Measurements from ENCODE around the gene TRIM3. TPM values are rescaled to one million over a fixed set of nuclear protein-coding genes. Genes with fewer than 3 reads are reported as not detected.

The TRIM3 gene
- total RNA-seq, 1 donor from 2014 or later: 46.3 TPM

GRCh38 chr11:6404342-6405051 is 69.2 kb downstream of the TRIM3 start:
- no peak for DNase-seq (ENCODE audit: extremely low read depth, low read depth, low spot score)

GRCh38 chr11:6403539-6403938 is 70.2 kb downstream of the TRIM3 start:
- no peak for DNase-seq (ENCODE audit: extremely low read depth, low read depth, low spot score)

GRCh38 chr11:6402561-6402981 is 71.2 kb downstream of the TRIM3 start:
- DNase-seq (ENCODE audit: extremely low read depth, low read depth, low spot score): no peak

- DNase-seq (ENCODE audit: extremely low read depth, low read depth, low spot score): no peak
These were observed 71.7 kb downstream of the TRIM3 start for GRCh38 chr11:6402061-6402470.

GRCh38 chr11:6401464-6401863 is 72.3 kb downstream of the TRIM3 start:
- no peak for DNase-seq (ENCODE audit: extremely low read depth, low read depth, low spot score)

- DNase-seq (ENCODE audit: extremely low read depth, low read depth, low spot score): no peak
These were observed 73.1 kb downstream of the TRIM3 start for GRCh38 chr11:6400431-6401345.

Other genes starting within 250 kb of the TRIM3 start
- 16.1 and 22.9 TPM in 2 replicates for gene FHIP1B, start 239.3 kb downstream of the TRIM3 start, total RNA-seq
- gene CNGA4, start 234.9 kb downstream of the TRIM3 start, total RNA-seq: 0.12 TPM in 1 of 2 replicates, not detected in the other
- gene CCKBR, start 214.1 kb downstream of the TRIM3 start, total RNA-seq: not detected in 2 replicates
- 365 and 424 TPM in 2 replicates for gene CAVIN3, start 153.4 kb downstream of the TRIM3 start, total RNA-seq
- gene SMPD1, start 83.5 kb downstream of the TRIM3 start, total RNA-seq: 89.0 and 90.5 TPM in 2 replicates
- 36.3 and 46.7 TPM in 2 replicates for gene APBB1, start 54.8 kb downstream of the TRIM3 start, total RNA-seq
- 2.5 TPM in 1 of 2 replicates, not detected in the other for gene HPX, start 33.0 kb downstream of the TRIM3 start, total RNA-seq
- gene ARFIP2, start 7.4 kb upstream of the TRIM3 start, total RNA-seq: 46.2 and 60.3 TPM in 2 replicates
- gene TIMM10B, start 7.6 kb upstream of the TRIM3 start, total RNA-seq: 15.5 and 30.4 TPM in 2 replicates
- 1.2 and 5.1 TPM in 2 replicates for gene DNHD1, start 23.3 kb upstream of the TRIM3 start, total RNA-seq
- 19.2 and 19.6 TPM in 2 replicates for gene RRP8, start 129.7 kb upstream of the TRIM3 start, total RNA-seq
- 191 and 194 TPM in 2 replicates for gene ILK, start 129.8 kb upstream of the TRIM3 start, total RNA-seq
- gene TAF10, start 138.3 kb upstream of the TRIM3 start, total RNA-seq: 81.6 and 122 TPM in 2 replicates
- gene TPP1, start 145.5 kb upstream of the TRIM3 start, total RNA-seq: 221 and 241 TPM in 2 replicates
- gene DCHS1, start 181.9 kb upstream of the TRIM3 start, total RNA-seq: 89.7 and 177 TPM in 2 replicates
- gene MRPL17, start 209.4 kb upstream of the TRIM3 start, total RNA-seq: 68.9 and 76.8 TPM in 2 replicates